Ramos (cell line): Measurements from ENCODE around the gene ECE1.

Experiments
- in situ Hi-C: fragments of 300-500 bp; cut with MboI; formaldehyde crosslinking; loops from one replicate; pipeline ENCODE4 v1.14.3; 2022; ENCODE audit warnings: low sequenced_read_pairs; ENCODE audit not compliant: unreplicated experiment

The ECE1 gene

DNA sequence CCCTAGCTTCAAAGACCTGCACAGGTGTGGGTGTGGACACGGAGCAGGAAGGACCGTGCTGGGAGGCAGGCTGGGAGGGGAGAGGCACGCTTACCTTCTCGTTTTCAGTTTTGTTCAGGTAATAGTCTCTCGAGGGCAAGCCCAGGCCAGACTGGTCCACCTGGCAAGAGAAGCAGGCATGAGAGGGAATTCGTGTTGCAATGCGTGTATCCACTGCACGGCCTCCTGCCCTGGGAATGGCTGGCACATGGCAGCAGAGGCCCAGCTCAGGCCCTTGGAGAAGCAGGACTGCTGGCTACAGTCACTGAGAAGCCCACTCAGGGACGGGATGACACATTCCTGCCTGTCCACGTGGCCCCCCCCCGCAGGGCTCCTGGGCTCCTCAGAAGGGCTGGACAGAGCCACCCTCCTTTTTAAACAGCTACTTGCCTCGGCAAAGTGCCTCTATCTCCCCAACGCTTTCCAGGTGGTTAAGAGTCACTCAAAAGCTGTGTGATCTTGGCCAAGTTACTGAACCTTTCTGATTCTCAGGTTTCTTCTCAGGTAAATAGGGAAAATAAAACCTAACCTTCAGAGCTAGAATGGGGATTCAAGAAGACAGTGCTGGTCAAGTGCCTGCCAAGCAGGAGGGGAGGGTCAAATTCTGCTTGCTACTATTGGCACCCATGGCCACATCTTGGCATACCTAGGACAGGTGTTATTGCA, 32.7 kb downstream of the ECE1 start:
- in situ Hi-C loops, result loop anchor here (5.0 kb wide), 1 partner anchor 110 kb away; no protein-coding TSS in a partner anchor

DNA sequence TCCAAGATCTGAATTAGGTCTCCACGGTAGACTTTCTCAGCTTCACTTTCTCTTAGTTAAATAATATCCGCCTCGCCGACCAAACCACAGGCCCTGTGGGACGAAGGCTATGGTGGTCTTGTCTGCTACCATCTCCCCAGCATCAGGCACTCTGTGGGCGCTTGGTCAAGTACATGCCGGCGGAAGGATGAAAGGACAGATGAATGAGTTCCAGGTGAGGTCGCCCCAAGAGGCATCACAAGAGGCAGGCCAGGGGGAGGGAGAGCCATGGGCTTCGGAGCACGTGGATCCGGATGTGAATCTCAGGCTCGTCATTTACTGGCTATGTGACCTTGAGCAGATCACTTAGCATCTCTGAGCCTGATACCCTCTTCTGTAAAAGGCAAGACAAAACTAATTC, 33.5 kb downstream of the ECE1 start:
- in situ Hi-C loops, result loop anchor here (5.0 kb wide), 1 partner anchor 111 kb away; no protein-coding TSS in a partner anchor

DNA sequence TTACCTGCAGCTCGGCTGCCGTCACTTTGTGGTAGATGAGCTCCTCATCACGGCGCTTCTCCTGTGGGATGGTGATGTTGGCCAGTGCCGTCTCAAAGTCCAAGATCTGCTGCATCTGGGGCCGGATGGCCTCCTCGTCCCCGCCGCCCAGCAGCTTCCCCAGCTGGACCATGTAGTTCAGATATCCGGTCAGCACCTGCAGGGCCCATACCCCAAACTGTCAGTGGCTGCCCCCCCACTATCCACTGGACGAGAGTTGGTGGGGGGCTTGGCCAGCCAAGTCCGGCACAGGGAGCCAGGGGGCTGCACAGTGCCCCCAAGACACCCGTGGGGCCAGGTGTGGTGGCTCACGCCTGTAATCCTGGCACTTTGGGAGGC, 34.3 kb downstream of the ECE1 start:
- in situ Hi-C loops, result loop anchor here (5.0 kb wide), 1 partner anchor 111 kb away; no protein-coding TSS in a partner anchor

DNA sequence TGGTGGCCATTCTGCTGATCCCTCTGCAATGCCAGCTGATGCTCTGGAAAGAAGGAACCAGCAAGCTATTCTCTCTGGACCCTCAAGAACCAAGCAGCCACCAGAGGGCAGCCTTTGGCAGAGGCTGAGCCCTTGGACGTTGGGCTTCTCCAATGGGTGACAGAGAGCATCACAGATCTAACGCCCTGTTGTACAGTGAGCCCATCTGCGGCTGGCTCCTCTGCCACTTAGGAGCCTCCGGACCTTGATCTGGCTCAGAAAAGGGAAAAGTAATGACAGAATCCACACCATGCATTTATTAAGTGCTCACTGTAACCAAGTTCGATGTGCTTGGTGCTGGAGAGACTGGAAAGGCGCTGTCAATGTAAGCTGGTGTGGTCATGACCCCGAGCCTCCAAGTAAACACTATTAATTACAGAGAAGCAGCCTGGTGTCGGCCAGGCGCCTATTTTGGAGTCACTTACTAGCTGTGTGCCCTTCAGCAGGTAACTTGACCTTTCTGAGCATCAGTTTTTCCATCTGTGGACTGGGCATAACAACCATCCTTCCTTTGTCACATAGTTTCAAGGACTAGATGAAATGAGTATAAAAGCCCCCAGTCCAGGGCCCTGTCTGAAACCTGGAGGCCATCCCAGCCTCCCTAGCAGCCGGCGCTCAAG, 34.9 kb downstream of the ECE1 start:
- in situ Hi-C loops, result loop anchor here (5.0 kb wide), 1 partner anchor 112 kb away; no protein-coding TSS in a partner anchor

DNA sequence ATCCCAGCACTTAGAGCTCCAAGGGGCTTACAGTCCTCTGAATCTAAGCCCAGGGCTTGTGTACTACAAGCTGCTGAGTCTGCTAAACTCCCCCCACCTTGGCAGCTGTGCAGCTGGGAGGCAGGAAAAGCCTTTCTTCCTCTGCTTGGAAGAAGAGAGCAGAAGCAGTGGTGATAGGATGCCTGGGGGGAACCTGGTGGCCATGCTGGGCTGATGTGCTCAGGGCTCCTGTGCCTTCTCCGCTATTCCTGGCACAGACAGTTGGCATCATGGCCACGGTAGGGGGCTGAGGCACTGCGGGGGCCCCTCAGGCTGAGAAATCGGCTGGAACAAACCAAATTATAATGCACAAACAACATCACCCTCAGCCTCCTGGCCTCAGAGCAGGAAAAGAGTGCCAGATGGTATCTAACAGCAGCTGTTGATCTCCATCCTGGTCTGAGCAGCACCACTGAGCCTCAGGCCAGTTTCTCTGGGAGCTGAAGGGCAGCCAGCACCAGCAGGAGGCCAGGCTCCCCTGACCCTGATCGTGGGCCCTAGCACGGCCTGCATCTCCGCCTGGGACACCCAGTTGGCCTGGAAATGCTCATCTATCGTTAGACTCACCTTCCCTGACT, 35.8 kb downstream of the ECE1 start:
- in situ Hi-C loops, result no loop called here

DNA sequence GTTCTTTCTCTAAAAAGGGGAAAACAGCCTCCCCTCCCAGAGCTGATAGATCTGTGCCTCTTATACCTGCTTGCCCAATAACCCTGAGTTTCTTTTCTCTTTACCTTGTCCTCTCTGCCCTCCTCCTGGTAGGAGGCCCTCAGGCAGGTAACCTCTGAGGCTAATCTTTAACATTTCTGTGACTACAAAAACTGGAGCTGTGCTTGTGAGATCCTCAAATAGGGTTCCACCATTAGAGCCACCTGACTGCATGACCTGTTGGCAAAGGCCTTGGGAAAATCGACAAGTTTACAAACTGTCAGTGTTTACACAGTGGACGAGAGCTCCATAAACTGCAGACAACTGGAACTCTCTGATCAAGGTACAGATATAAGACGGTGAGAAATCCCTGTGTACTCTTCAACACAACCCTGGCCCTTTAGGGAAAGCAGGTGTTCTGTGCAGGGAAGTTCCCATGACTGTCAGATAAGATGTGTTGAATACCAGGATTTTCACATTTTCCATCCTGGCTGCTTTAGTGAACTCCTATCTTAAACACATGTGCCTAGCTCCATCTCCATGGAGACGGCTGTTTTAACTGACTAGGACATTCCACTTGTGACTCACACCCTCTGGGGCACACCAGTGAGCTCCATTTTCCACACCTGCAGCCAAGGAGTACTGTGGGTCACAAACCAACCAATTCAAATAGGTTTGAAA, 38.3 kb downstream of the ECE1 start:
- in situ Hi-C loops, result no loop called here

DNA sequence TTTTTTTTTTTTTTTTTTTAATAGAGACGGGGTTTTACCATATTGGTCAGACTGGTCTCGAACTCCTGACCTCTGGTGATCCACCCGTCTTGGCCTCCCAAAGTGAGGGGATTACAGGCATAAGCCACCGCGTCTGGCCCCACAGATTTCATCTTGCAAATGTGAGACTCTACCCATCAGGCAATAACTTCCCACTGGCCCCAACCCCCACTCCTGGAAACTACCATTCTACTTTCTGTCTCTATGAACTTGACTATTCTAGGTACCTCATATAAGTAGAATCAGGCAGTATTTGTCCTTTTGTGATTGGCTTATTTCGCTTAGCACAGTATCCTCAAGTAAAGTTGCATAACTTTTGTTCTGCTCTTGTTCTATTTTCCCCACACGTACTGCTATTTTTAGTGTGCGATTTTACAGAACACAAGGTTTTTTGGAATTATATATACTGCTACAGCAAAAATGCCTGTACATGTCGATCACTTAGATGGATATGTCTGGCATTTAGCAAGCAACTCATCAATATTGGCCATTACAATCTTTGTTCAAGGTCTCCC, 40.2 kb downstream of the ECE1 start:
- in situ Hi-C loops, result loop anchor here (25.0 kb wide), 1 partner anchor 712 kb away; no protein-coding TSS in a partner anchor

DNA sequence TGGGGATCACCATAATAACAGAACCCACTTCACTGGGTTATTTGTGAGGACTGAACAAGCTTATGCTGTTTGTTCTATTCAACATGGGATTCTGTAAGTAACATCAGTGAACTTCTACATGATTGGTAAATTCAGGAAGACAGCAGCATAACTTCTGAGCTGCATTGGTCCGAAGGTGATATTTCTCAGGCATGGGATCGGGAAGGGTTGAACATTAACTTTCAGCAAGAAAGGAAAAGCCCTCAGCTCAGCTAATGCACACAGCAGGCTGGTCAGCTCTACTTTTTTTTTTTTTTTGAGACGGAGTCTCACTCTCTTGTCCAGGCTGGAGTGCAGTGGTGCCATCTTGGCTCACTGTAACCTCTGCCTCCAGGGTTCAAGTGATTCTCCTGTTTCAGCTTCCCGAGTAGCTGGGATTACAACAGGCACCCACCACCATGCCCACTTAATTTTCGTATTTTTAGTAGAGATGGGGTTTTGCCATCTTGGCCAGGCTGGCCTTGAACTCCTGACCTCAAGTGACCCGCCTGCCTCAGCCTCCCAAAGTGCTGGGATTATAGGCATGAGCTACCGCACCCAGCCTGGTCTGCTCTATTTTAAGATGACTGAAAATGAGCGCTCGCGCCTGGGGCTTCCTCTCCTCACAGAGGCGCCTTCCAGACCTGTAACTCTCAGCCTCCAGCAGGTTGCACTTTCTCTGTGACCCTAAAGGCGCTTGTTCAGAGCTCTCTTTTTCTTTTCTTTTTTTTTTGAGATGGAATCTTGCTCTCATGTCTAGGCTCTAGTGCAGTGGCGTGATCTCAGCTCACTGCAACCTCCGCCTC, 42.2 kb downstream of the ECE1 start:
- in situ Hi-C loops, result loop anchor here (25.0 kb wide), 1 partner anchor 714 kb away; no protein-coding TSS in a partner anchor

DNA sequence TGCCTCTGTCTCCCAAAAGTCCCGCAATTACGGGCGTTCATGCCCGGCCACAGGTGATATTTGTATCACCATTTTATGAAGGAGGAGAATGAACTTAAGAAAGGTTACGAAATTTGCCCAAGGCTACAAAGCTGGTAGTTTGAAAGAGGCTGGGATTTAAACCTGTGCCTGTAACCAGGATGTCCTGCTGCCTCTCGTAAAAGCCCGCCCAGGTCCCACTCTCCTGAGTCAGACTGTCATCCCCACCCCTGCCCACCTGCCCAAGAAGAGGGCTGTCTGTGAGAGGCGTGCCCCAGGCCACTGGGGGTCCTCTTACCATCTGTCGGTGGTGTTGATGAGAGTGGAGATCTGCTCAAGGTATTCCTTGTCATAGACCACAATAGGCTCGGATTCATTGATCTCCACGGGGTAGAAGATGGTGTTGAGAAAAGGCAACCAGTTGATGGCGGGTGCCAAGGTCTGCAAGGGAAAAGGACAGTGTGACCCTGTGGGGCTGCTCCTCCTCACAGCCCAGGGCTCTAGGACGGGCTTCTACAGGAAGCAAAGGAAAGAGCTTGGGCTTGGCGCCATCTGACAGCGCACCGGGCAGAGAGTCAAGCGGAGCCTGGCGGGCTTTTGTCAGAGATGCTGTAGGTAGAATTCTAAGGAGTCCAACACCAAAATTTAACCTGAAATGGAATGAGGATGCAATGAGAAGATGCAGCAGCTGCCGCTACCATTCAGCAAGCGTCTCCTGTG, 43.2 kb downstream of the ECE1 start:
- in situ Hi-C loops, result loop anchor here (25.0 kb wide), 1 partner anchor 715 kb away; no protein-coding TSS in a partner anchor

DNA sequence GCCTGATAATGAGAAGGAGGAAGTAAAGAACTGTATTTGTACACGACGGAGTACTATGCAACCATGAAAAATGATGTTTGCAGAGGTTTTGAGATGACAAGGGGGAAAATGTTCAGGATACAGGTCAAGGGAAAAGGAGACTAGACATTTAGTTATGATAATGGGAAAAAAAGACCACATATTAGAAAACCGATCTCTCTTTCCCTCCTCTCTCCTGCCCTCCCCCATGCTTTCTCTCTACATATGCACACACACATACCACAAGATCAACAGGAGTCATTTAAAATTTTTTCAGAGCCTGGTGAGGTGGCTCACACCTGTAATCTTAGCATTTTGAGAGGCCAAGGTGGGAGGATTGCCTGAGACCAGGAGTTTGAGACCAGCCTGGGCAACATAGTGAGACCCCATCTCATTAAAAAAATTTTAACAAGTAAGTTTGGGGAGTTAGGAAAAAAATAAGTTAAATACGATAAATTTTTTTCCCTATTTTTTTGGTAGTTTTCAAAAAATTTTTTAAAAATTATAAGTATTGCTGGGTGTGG, 44.5 kb downstream of the ECE1 start:
- in situ Hi-C loops, result loop anchor here (25.0 kb wide), 1 partner anchor 717 kb away; no protein-coding TSS in a partner anchor

DNA sequence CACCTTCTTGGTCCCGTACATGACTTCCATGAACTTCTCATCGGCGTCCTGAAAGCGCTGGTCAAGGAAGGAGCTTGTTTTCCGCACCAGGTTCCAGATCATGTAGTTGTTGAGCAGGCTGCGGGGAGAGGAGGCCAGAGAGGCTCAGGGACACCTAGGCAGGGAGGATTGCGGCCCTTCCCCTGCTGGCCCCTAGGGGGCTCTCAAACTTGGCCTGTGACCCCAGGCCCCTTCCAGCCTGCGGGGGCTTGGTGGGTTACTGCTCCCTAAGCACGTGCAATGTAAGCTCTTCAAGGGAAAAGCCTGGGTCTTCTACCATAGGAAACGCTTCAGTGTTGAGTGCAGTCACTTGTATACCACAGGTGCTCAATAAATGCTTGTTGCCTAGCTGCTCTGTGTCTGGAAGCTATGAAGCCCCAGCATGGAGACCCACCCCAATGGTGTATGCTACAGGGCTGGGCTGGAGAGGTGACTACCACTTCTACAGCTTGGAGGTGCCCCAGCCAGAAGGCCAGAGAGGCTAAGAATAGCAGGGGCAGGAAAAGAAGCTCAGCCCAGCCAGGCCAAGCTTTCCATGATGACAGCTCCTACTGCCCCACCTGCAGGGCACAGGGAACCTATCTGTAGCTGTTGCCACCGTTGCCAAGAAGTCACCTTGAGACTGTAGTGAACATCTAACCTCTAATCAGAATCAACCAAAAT, 45.1 kb downstream of the ECE1 start:
- in situ Hi-C loops, result loop anchor here (25.0 kb wide), 1 partner anchor 717 kb away; no protein-coding TSS in a partner anchor

DNA sequence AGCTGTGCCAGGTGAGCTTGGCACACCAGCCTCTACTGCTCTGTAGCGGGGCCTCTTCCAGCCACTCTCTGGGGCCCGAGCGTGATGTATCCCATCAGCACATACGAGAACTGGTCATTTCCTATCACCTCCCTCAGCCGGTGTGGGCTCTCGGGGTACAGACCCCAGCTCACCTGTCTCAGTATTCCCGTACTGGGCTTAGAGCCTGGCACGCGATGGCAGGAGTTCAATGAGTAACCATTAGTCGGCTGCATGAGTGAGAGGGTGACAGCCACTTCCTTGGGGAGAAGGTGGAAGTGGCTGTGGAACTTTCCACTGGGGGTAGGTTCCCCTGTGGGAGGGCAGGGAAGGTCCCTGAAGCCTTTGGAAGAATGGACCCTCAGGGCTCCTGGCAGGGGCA, 46.1 kb downstream of the ECE1 start:
- in situ Hi-C loops, result loop anchor here (25.0 kb wide), 1 partner anchor 718 kb away; no protein-coding TSS in a partner anchor

DNA sequence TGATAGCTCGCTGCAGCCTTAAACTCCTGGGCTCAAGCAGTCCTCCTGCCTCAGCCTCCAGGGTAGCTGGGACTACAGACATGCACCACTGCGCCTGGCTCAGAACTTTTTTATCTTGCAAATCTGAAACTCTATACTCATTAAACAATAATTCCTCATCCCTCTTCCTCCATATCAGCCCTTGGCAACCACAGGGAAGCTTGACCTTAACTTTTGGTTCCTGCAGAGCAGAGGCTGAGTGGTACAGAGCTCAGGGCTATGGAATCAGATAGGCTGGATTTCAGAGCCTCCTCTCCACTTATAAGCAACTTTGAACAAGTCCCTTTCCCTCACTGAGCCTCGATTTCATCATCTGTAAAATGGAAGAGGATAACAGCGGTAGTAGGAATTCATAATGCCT, 47.4 kb downstream of the ECE1 start:
- in situ Hi-C loops, result loop anchor here (25.0 kb wide), 1 partner anchor 719 kb away; no protein-coding TSS in a partner anchor

DNA sequence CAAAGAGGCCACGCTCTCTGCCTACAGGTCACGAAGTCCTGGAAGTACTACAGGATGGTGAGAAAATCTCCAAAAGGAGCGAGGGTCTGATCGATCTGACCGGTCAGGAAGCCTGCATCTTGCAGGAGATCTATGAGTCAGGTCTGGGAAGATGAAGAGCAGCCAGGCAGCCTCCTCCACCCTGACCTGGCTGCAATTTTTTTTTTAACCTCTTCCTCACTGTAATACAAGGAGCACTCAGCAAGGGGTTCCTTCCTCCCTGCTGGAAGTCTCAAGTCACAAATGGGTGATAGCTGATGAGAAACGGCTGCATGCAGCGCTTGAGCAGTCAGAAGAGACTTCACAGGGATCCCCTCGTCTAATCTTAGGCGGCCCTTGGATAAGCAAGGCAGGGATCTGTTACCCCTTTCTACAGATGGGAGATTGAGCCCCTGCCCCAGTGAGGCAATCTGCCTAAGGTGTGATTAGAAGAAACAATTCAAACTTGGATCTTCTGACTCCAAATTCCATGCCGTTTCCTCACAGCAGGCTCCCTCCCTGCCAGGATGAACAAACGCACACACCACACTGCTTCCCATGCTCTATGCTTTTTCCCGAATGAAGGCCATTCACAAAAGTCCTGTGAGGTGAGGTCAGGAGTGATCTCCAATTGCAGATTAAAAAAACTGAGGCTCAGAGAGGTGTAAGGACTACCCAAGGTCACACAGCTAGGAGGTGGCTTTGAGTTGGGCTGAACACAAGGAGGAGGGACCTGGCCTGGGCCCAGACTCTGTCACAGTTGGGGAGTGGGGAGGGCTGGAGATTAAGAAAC, 48.3 kb downstream of the ECE1 start:
- in situ Hi-C loops, result loop anchor here (25.0 kb wide), 1 partner anchor 720 kb away; no protein-coding TSS in a partner anchor

DNA sequence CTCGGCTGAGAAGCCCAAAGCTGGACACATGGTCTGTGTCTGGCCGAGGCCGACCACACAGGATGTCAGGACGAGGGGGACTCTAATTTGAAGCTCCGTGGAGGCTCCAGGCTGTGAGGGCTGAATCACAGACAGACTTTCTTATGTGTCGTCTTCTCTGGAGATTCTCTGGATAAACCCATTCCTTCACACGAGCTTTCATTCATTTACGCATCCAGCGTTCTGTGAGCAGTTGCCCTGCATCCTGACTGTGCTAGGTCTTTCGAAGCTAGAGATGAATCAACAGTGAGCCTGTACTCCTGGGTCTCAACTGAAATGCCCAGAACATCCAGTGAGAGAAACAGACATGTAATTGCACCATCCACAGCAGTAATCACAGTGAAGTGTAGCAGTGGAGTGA, 49.6 kb downstream of the ECE1 start:
- in situ Hi-C loops, result loop anchor here (25.0 kb wide), 1 partner anchor 722 kb away; no protein-coding TSS in a partner anchor

DNA sequence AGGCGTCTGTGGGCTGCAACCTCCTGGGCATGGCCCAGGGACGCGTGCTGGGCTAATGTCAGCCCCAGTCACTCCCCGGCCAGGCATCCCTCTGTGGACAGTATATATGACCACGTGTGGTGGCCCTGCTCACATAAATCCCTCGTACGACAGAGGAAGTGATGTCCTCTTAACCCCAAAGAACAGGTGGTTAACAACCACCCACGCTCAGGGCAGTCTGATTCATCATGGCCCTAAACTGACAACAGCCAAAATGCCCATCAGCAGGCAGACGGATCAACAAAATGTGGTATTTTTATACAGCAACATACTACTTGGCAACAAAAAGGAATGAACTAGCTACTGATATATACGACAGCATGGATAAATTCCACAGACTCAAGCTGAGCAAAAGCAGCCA, 51.0 kb downstream of the ECE1 start:
- in situ Hi-C loops, result loop anchor here (25.0 kb wide), 1 partner anchor 723 kb away; no protein-coding TSS in a partner anchor
